ENCODE data around the gene DCX. TPM values are rescaled to one million over a fixed set of nuclear protein-coding genes. Genes with fewer than 3 reads are reported as not detected.

The DCX gene
- not detected for total RNA-seq

GRCh38 chrX:111411983-111412382 is at the start of gene DCX:
DCX (minus strand) TSS chrX:111412192; CDS start chrX:111410398, 1,794 bp downstream.
- TF ChIP-seq CTCF (IDR thresholded peaks at IDR 0.05; ENCODE audit: low read depth): no peak

GRCh38 chrX:111460607-111461006 is 48.6 kb upstream of the DCX start:
- no peak for TF ChIP-seq CTCF (IDR thresholded peaks at IDR 0.05; ENCODE audit: low read depth)

- TF ChIP-seq CTCF (IDR thresholded peaks at IDR 0.05; ENCODE audit: low read depth): no peak
These were observed 35.3 kb upstream of the DCX start for GRCh38 chrX:111447298-111447697.

GRCh38 chrX:111445485-111445884 is 33.5 kb upstream of the DCX start:
- TF ChIP-seq CTCF (IDR thresholded peaks at IDR 0.05; ENCODE audit: low read depth): no peak

GRCh38 chrX:111444881-111445280 is 32.9 kb upstream of the DCX start:
- TF ChIP-seq CTCF (IDR thresholded peaks at IDR 0.05; ENCODE audit: low read depth): no peak

GRCh38 chrX:111443946-111444345 is 32.0 kb upstream of the DCX start:
- TF ChIP-seq CTCF (IDR thresholded peaks at IDR 0.05; ENCODE audit: low read depth): no peak

GRCh38 chrX:111442791-111443190 is 30.8 kb upstream of the DCX start:
- no peak for TF ChIP-seq CTCF (IDR thresholded peaks at IDR 0.05; ENCODE audit: low read depth)

Data from subcutaneous adipose tissue (tissue), 4 donors.